ENCODE data around the gene HEATR1.
"Not testable (repeated sequence)": the region's sequence is repeated elsewhere in the genome, so short reads cannot be mapped to it uniquely, and the experiment has no call there.

- TF ChIP-seq CTCF (conservative IDR thresholded peaks at IDR 0.05; ENCODE audit: low read depth, low read length); EZH2 (IDR thresholded peaks at IDR 0.05; ENCODE audit: low read length, unreplicated experiment): not testable (repeated sequence)
These were observed 27.3 kb downstream of the HEATR1 start for GRCh38 chr1:236577041-236577440.

Data from PC-3 (cell line).